Muscle of leg (tissue), 11 donors: ENCODE data around the gene PARM1. TPM values are rescaled to one million over a fixed set of nuclear protein-coding genes. Genes with fewer than 3 reads are reported as not detected.

ENCODE experiments used
- DNase-seq: peaks from one replicate; pipeline ENCODE4 v3.0.0; 2013
- H3K27ac ChIP-seq: one replicate; pipeline ENCODE4 v1.5.1; 2013; ENCODE audit warnings: mild to moderate bottlenecking, low read length, control low read depth
- H3K27me3 ChIP-seq: one replicate; pipeline ENCODE4 v1.6.1; 2013; ENCODE audit warnings: low read length; ENCODE audit not compliant: control insufficient read depth, insufficient read depth
- H3K36me3 ChIP-seq: one replicate; pipeline ENCODE4 v1.6.1; 2013; ENCODE audit warnings: low read length; ENCODE audit not compliant: control insufficient read depth, insufficient read depth
- H3K4me1 ChIP-seq: one replicate; pipeline ENCODE4 v1.6.1; 2013; ENCODE audit warnings: low read length; ENCODE audit not compliant: control insufficient read depth, insufficient read depth
- H3K4me3 ChIP-seq: one replicate; pipeline ENCODE4 v1.5.1; 2013; ENCODE audit warnings: low read length, control low read depth
- H3K9me3 ChIP-seq: replicated peaks from 2 replicates; pipeline ENCODE4 v1.6.1; 2013; ENCODE audit warnings: low read depth, low read length; ENCODE audit not compliant: control insufficient read depth
- WGBS: methylation state at CpG from one replicate; pipeline ENCODE4 v1.1.5; 2013; ENCODE audit warnings: missing lambda C conversion rate; ENCODE audit not compliant: insufficient coverage; 5-methylcytosine and 5-hydroxymethylcytosine counted together
- polyA plus RNA-seq, 8 donors: library from polyadenylated mRNA; unstranded; fragments of 120-200 nt; gene quantifications; one replicate each; pipeline versions ENCODE4 v1.2.1 to v1.2.3, GENCODE V29; 2013; ENCODE audit warnings: inconsistent platforms in 1 of 8, low replicate concordance in 1 of 8; ENCODE audit not compliant: insufficient read length in 8 of 8, insufficient read depth in 1 of 8
- total RNA-seq: library from RNA; stranded (reverse); fragments of 120-200 nt; gene quantifications from one replicate; pipeline ENCODE4 v1.2.4, GENCODE V29; 2013

Gene PARM1
- total and polyA plus RNA-seq, 9 donors: 58.0 to 100 (median 76.4) TPM

- no CpG with 5 or more reads among the region's 3 CpGs for WGBS
- no peak overlapping the region for H3K4me3 ChIP-seq
- no peaks in the 10 kb centered on the region for H3K27me3 ChIP-seq
- H3K9me3 ChIP-seq: no peaks in the 10 kb centered on the region
- DNase-seq: peak; percentile 44
- no peaks in the 10 kb centered on the region for H3K36me3 ChIP-seq
- no peak overlapping the region for H3K27ac ChIP-seq
- peaks cover 2% of the 10 kb centered on the region for H3K4me1 ChIP-seq
Observed at GRCh38 chr4:74904509-74905065, 28.3 kb upstream of the PARM1 start.

GRCh38 chr4:74906771-74907170 lies 26.1 kb upstream of the PARM1 start:
- Histone ChIP-seq H3K36me3 (no peaks in the 10 kb centered on the region), H3K27me3 (no peaks in the 10 kb centered on the region), H3K4me1 (peaks cover 2% of the 10 kb centered on the region), H3K9me3 (no peaks in the 10 kb centered on the region), H3K27ac (no peak overlapping the region), H3K4me3 (no peak overlapping the region)
- no peak for DNase-seq
- no CpG with 5 or more reads among the region's 2 CpGs for WGBS

DNA sequence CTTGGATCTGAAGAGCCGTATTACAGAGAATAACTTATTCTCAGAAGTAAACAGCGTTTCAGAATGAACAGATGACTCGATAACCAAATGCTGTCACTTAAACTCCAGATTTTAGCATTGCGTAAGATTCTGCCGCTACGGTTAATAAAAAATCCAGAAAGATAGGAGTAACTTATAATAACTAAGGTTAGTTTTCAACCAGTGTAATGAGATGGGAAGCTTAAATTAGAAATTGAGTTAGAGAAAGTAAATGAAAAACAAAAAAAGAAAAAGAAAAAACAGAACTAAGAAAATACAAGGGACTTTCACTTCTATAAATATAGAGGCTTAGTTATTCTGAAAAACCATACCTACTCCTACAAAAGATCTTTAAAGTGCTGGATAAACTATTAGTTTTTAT lies 13.1 kb upstream of the PARM1 start:
- no CpG with 5 or more reads among the region's 6 CpGs for WGBS
- Histone ChIP-seq H3K9me3 (no peaks in the 10 kb centered on the region), H3K27ac (no peak overlapping the region), H3K4me3 (no peak overlapping the region), H3K36me3 (no peaks in the 10 kb centered on the region), H3K27me3 (no peaks in the 10 kb centered on the region), H3K4me1 (no peaks in the 10 kb centered on the region)
- no peak for DNase-seq

GRCh38 chr4:74920704-74921103 lies 12.2 kb upstream of the PARM1 start:
- Histone ChIP-seq H3K27ac (no peak overlapping the region), H3K4me3 (no peak overlapping the region), H3K9me3 (no peaks in the 10 kb centered on the region), H3K27me3 (no peaks in the 10 kb centered on the region), H3K36me3 (no peaks in the 10 kb centered on the region), H3K4me1 (no peaks in the 10 kb centered on the region)
- WGBS: 67% methylated on average over 1 of the region's 3 CpGs
- DNase-seq: no peak

- Histone ChIP-seq H3K9me3 (no peaks in the 10 kb centered on the region), H3K27ac (no peak overlapping the region), H3K27me3 (no peaks in the 10 kb centered on the region), H3K4me1 (no peaks in the 10 kb centered on the region), H3K36me3 (no peaks in the 10 kb centered on the region), H3K4me3 (no peak overlapping the region)
- DNase-seq: no peak
Observed at GRCh38 chr4:74921490-74921889, 11.4 kb upstream of the PARM1 start.

- H3K4me1 ChIP-seq: no peaks in the 10 kb centered on the region
- no peak overlapping the region for H3K4me3 ChIP-seq
- H3K9me3 ChIP-seq: no peaks in the 10 kb centered on the region
- no peak for DNase-seq
- H3K27me3 ChIP-seq: peaks cover 2% of the 10 kb centered on the region
- no peaks in the 10 kb centered on the region for H3K36me3 ChIP-seq
- no CpG with 5 or more reads among the region's 1 CpG for WGBS
- no peak overlapping the region for H3K27ac ChIP-seq
Observed at GRCh38 chr4:74926007-74926406, 6.9 kb upstream of the PARM1 start.

GRCh38 chr4:74930162-74930561 lies 2.8 kb upstream of the PARM1 start:
- H3K36me3 ChIP-seq: no peaks in the 10 kb centered on the region
- WGBS: 80% methylated on average over 2 of the region's 4 CpGs
- H3K27me3 ChIP-seq: peaks cover 22% of the 10 kb centered on the region
- no peak overlapping the region for H3K27ac ChIP-seq
- H3K4me1 ChIP-seq: peaks cover 16% of the 10 kb centered on the region
- no peak for DNase-seq
- no peaks in the 10 kb centered on the region for H3K9me3 ChIP-seq
- no peak overlapping the region for H3K4me3 ChIP-seq

DNA sequence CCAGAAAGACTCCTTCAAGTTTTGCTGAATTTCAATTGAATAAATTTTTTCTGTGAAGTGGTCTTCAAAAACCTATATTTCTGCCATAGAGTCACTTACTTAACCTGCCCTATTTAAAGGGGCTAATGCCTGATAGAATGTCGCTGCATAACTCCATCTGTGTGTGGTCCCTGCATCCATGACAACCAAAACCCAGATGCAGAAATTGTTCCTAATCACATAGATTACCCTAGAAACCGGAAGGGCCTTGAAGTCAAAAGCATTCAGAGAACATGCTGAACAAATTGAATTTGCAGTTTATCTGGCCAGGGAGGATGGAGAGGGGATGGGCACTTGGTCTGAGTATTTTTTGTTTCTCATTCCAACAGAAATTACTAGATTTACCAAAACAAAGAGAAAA lies 1.5 kb upstream of the PARM1 start:
- Histone ChIP-seq H3K4me1 (peaks cover 17% of the 10 kb centered on the region), H3K36me3 (peaks cover 2% of the 10 kb centered on the region), H3K9me3 (no peaks in the 10 kb centered on the region), H3K27ac (no peak overlapping the region), H3K27me3 (peaks cover 24% of the 10 kb centered on the region), H3K4me3 (no peak overlapping the region)
- DNase-seq: peak; percentile 10
- WGBS: no CpG with 5 or more reads among the region's 2 CpGs

DNA sequence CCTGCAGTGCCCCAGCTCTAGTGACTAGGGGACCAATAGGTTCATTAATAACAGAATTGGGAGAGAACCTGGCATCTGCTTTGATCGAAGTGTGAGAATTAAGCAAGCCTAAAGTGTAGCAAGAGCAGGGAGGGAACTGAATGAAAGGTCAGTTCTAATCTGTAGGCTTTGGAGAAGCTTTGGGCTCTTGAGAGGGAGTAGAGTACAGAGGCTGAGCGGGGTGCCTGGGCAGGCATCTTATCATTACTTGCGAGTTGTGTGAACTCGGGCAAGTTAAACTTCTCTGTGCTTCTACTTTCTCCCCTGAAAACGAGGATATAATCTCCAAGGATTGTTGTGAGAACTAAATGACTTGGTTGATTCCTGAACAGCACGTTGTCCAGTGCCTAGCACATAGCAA lies 906 bp upstream of the PARM1 start:
- Histone ChIP-seq H3K36me3 (peaks cover 2% of the 10 kb centered on the region), H3K9me3 (no peaks in the 10 kb centered on the region), H3K4me3 (no peak overlapping the region), H3K27me3 (peaks cover 28% of the 10 kb centered on the region), H3K4me1 (peaks cover 17% of the 10 kb centered on the region), H3K27ac (no peak overlapping the region)
- no peak for DNase-seq
- WGBS: no CpG with 5 or more reads among the region's 6 CpGs

DNA sequence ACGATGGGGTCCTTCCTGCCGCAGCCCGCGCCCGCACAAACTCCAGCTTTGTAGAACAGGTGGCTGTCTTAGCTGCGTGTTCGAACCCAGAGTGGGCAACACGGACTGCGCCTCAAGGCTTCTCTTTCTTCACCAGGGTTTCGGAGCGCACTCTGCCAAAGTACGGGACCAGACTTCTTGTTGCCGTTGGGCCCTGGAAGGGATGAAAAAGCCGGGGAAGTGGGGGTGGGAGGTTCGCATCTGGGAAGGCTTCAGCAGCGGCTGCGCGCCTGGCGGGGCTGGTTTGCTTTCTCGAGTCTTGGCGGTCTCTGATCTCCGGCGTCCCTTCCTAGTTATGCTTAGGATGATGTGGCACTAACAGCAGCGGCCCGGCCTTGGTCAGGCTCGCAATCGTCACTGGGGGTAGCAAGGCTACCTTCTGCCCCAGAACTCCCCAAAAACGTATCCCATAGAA lies 673 bp downstream of the PARM1 start:
- WGBS: 0% methylated on average over 23 of the region's 28 CpGs
- H3K4me3 ChIP-seq: peak overlapping the region; percentile 69
- peak; percentile 23 for DNase-seq
- no peaks in the 10 kb centered on the region for H3K9me3 ChIP-seq
- peaks cover 28% of the 10 kb centered on the region for H3K27me3 ChIP-seq
- H3K36me3 ChIP-seq: peaks cover 2% of the 10 kb centered on the region
- H3K4me1 ChIP-seq: peaks cover 17% of the 10 kb centered on the region
- peak overlapping the region; percentile 79 for H3K27ac ChIP-seq
